ENCODE results near the gene ELOVL3.

DNA sequence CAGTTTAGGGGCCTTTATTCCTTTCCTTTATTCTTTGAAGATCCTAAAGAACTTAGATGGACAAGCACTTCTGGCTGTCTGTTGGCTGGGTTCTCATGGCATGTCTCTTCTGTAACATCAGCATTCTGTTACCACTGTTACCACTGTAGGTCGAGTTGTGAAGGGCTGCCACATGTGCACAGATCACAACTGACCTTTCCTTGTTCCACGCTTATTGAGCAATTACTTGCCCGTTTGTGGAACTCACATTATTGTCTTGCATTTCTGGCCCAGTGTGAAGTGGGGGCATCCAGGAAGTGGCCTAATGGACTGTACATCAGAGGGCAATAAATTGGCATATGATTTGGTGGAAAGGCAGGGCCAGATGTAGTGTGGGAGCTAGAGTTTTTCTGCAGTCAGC is 42.9 kb downstream of the ELOVL3 start:
- no peak for TF ChIP-seq POLR2AphosphoS5 (IDR thresholded peaks at IDR 0.05)
- TF ChIP-seq CTCF (IDR thresholded peaks at IDR 0.05), result no peak
